K562 (cell line): ENCODE data around the gene SERPING1. TPM values are rescaled to one million over a fixed set of nuclear protein-coding genes. Genes with fewer than 3 reads are reported as not detected.

Experiments used
- BACH1 ChIP-seq: fragments of 200-800 bp; sonication (Bioruptor generic); IDR thresholded peaks from 2 replicates; pipeline ENCODE4 v1.6.1; 2016; ENCODE audit warnings: missing genetic modification characterization, missing compliant biosample characterization
- REST ChIP-seq, 2 experiments: fragments of 450-650 bp; formaldehyde crosslinking in 1 of 2; IDR thresholded peaks; 2 replicates each; pipeline versions ENCODE4 v1.4.0 to v1.6.1; 2014 to 2020; ENCODE audit warnings: mild to moderate bottlenecking in 2 of 2, borderline replicate concordance in 1 of 2, low read depth in 1 of 2
- polyA plus RNA-seq, 8 experiments: library from polyadenylated mRNA; depleted of rRNA in 4 of 8; stranded (reverse) in 5 of 8; unstranded in 3 of 8; fragments of >200 nt; fragmentation: Nextera tagmentation in 2 of 8; fragmentation: Illumina TruSeq in 1 of 8; extraction: Ambion mirVana in 2 of 8; extraction: Trizol in 1 of 8; gene quantifications; 2 replicates each; pipeline versions ENCODE4 v1.2.1 to v1.2.3, GENCODE V29; 2011 to 2014; ENCODE audit warnings: inconsistent platforms in 1 of 8, missing spikeins in 1 of 8
- total RNA-seq, 7 experiments: library from RNA; depleted of rRNA in 6 of 7; stranded (reverse); fragments of >200 nt in 6 of 7; fragmentation: Illumina TruSeq in 2 of 7; extraction: Trizol in 2 of 7; gene quantifications; 2 replicates each; pipeline versions ENCODE4 v1.2.1 to v1.2.3, GENCODE V29; 2011 to 2021; ENCODE audit warnings: low replicate concordance in 1 of 7
- TF ChIP-seq, protein P1 (sequence below): fragments of 450-650 bp; IDR thresholded peaks from 2 replicates; pipeline ENCODE4 v1.6.1; 2018; ENCODE audit warnings: mild to moderate bottlenecking, low read depth; ENCODE audit not compliant: partially characterized antibody

SERPING1 gene
- total and polyA plus RNA-seq, 9 of the 15 experiments (the other 6 are each of a cell fraction or from before 2014, with no cell fraction given) = 0.10 to 1.00 (median 0.21) TPM; not detected in 2

GRCh38 chr11:57662893-57663292, 65.4 kb downstream of the SERPING1 start (continued):
- TF ChIP-seq REST (IDR thresholded peaks at IDR 0.05; ENCODE audit: borderline replicate concordance) (peak; percentile 58; the same call in 1 of the 2 replicates), REST (CRISPR knock-in tag; IDR thresholded peaks at IDR 0.05; ENCODE audit: low read depth) (no peak), BACH1 (no peak)
- TF ChIP-seq, protein P1, sequence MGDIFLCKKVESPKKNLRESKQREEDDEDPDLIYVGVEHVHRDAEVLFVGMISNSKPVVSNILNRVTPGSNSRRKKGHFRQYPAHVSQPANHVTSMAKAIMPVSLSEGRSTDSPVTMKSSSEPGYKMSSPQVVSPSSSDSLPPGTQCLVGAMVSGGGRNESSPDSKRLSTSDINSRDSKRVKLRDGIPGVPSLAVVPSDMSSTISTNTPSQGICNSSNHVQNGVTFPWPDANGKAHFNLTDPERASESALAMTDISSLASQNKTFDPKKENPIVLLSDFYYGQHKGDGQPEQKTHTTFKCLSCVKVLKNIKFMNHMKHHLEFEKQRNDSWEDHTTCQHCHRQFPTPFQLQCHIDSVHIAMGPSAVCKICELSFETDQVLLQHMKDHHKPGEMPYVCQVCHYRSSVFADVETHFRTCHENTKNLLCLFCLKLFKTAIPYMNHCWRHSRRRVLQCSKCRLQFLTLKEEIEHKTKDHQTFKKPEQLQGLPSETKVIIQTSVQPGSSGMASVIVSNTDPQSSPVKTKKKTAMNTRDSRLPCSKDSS = no peak
